ENCODE measurements around the gene DIAPH2.

Gene DIAPH2

GRCh38 chrX:97189668-97190067, 505.0 kb downstream of the DIAPH2 start (continued):
- no peak for TF ChIP-seq HIC1 (tag by site-specific recombination; IDR thresholded peaks at IDR 0.05)
- TF ChIP-seq ZNF670 (tag by site-specific recombination; IDR thresholded peaks at IDR 0.05; ENCODE audit: low read depth) = no peak
- no peak for TF ChIP-seq ZNF785 (tag by site-specific recombination; IDR thresholded peaks at IDR 0.05)
- TF ChIP-seq SP3 (tag by site-specific recombination; IDR thresholded peaks at IDR 0.05) = no peak
- no peak for TF ChIP-seq ZNF266 (tag by site-specific recombination; IDR thresholded peaks at IDR 0.05; ENCODE audit: low read depth)

GRCh38 chrX:97199501-97199900, 514.9 kb downstream of the DIAPH2 start:
- Histone ChIP-seq H3K36me3 (ENCODE audit: control insufficient read depth in 2 of 2, insufficient read depth in 1 of 2, low read length in 2 of 2) (no peaks in the 10 kb centered on the region), H3K27ac (ENCODE audit: extremely low read depth, low read depth, low read length) (no peak overlapping the region), H3K4me1 (ENCODE audit: control insufficient read depth, insufficient read depth, low read length) (no peaks in the 10 kb centered on the region), H3K4me3 (ENCODE audit: low read depth, low read length) (no peak overlapping the region), H3K9me3 (ENCODE audit: control insufficient read depth, insufficient read depth, low read depth, low read length) (no peaks in the 10 kb centered on the region)
- no peak for TF ChIP-seq ZNF114 (tag by site-specific recombination; IDR thresholded peaks at IDR 0.05)
- no peak for TF ChIP-seq ZNF23 (tag by site-specific recombination; IDR thresholded peaks at IDR 0.05; ENCODE audit: borderline replicate concordance)
- TF ChIP-seq ZNF133 (tag by site-specific recombination; IDR thresholded peaks at IDR 0.05) = no peak
- no peak for TF ChIP-seq ZNF610 (tag by site-specific recombination; IDR thresholded peaks at IDR 0.05; ENCODE audit: borderline replicate concordance)
- TF ChIP-seq ZNF433 (tag by site-specific recombination; IDR thresholded peaks at IDR 0.05; ENCODE audit: low read depth) = no peak
- no peak for TF ChIP-seq ZNF335 (tag by site-specific recombination; conservative IDR thresholded peaks at IDR 0.05)
- TF ChIP-seq PRDM10 (tag by site-specific recombination; IDR thresholded peaks at IDR 0.05) = no peak
- TF ChIP-seq ZNF660 (tag by site-specific recombination; IDR thresholded peaks at IDR 0.05) = no peak
- no peak for TF ChIP-seq ZNF221 (tag by site-specific recombination; IDR thresholded peaks at IDR 0.05; ENCODE audit: borderline replicate concordance)
- TF ChIP-seq ZNF48 (tag by site-specific recombination; IDR thresholded peaks at IDR 0.05) = no peak
- no peak for TF ChIP-seq ZNF223 (tag by site-specific recombination; IDR thresholded peaks at IDR 0.05)
- no peak for TF ChIP-seq ZNF792 (tag by site-specific recombination; IDR thresholded peaks at IDR 0.05)
- no peak for TF ChIP-seq WT1 (tag by site-specific recombination; IDR thresholded peaks at IDR 0.05)
- no peak for TF ChIP-seq PRDM1 (tag by site-specific recombination; IDR thresholded peaks at IDR 0.05)
- no peak for TF ChIP-seq MZF1 (tag by site-specific recombination; IDR thresholded peaks at IDR 0.05; ENCODE audit: borderline replicate concordance)
- no peak for TF ChIP-seq PRDM6 (tag by site-specific recombination; IDR thresholded peaks at IDR 0.05)
- ChIA-PET CTCF (interaction anchor here (0.6 kb wide), 1 partner anchor 24 kb away, joined by 3 read pairs; no protein-coding TSS in a partner anchor), POLR2A (no interaction called here)

Data from HEK293 (cell line).